K562 (cell line): ENCODE results near the gene KLB. TPM values are rescaled to one million over a fixed set of nuclear protein-coding genes. Genes with fewer than 3 reads are reported as not detected.

Source experiments
- CAMTA2 ChIP-seq: fragments of 250-450 bp; sonication (Bioruptor Pico); conservative IDR thresholded peaks from 2 replicates; pipeline ENCODE4 v1.5.1; 2022
- CREB3 ChIP-seq: fragments of 450-650 bp; conservative IDR thresholded peaks from 2 replicates; pipeline ENCODE4 v1.6.1; 2016; ENCODE audit warnings: missing genetic modification characterization, low read depth, mild to moderate bottlenecking, missing compliant biosample characterization, moderate library complexity
- CREM ChIP-seq: IDR thresholded peaks from 2 replicates; pipeline ENCODE4 v1.6.1; 2014; ENCODE audit warnings: antibody characterized with exemption, low read depth
- E2F1 ChIP-seq: sonication (generic); formaldehyde crosslinking; IDR thresholded peaks from 2 replicates; pipeline ENCODE4 v1.8.1; 2023; ENCODE audit warnings: mild to moderate bottlenecking, missing genetic modification reagents, moderate library complexity
- EHMT2 ChIP-seq: fragments of 450-650 bp; IDR thresholded peaks from 2 replicates; pipeline ENCODE4 v1.6.1; 2018; ENCODE audit warnings: antibody characterized with exemption
- ELK3 ChIP-seq: fragments of 450-650 bp; formaldehyde crosslinking; IDR thresholded peaks from 2 replicates; pipeline ENCODE4 v1.4.0; 2020; ENCODE audit warnings: mild to moderate bottlenecking
- FOSL1 ChIP-seq: fragments of 200-800 bp; sonication (Bioruptor generic); conservative IDR thresholded peaks from 2 replicates; pipeline ENCODE4 v1.6.1; 2016; ENCODE audit warnings: missing genetic modification characterization, missing compliant biosample characterization
- GABPB2 ChIP-seq: fragments of 250-450 bp; sonication (Bioruptor Pico); conservative IDR thresholded peaks from 2 replicates; pipeline ENCODE4 v1.5.1; 2021; ENCODE audit warnings: mild to moderate bottlenecking
- GTF3C2 ChIP-seq: IDR thresholded peaks from 3 replicates; pipeline ENCODE4 v1.6.1; 2011; ENCODE audit warnings: borderline replicate concordance, mild to moderate bottlenecking, moderate library complexity; ENCODE audit not compliant: insufficient read length; ENCODE audit errors: extremely low read depth
- JUNB ChIP-seq: fragments of 450-650 bp; formaldehyde crosslinking; conservative IDR thresholded peaks from 2 replicates; pipeline ENCODE4 v1.4.0; 2020; ENCODE audit warnings: mild to moderate bottlenecking
- LCOR ChIP-seq: sonication (generic); formaldehyde crosslinking; IDR thresholded peaks from 2 replicates; pipeline ENCODE4 v1.8.0; 2022; ENCODE audit warnings: mild to moderate bottlenecking, missing genetic modification reagents
- MAFF ChIP-seq: IDR thresholded peaks from 2 replicates; pipeline ENCODE4 v1.6.1; 2012; ENCODE audit warnings: low read length, improper control_type of control experiment
- MTA1 ChIP-seq: fragments of 450-650 bp; IDR thresholded peaks from 2 replicates; pipeline ENCODE4 v1.6.1; 2017; ENCODE audit warnings: borderline replicate concordance
- MTA3 ChIP-seq: fragments of 450-650 bp; formaldehyde crosslinking; IDR thresholded peaks from 2 replicates; pipeline ENCODE4 v1.6.1; 2017; ENCODE audit warnings: mild to moderate bottlenecking, borderline replicate concordance
- NR4A1 ChIP-seq, 2 experiments: fragments of 250-450 bp in 1 of 2; fragments of 450-650 bp in 1 of 2; sonication (Bioruptor Pico) in 1 of 2; IDR thresholded peaks; 2 replicates each; pipeline versions ENCODE4 v1.4.0 to v1.6.1; 2016 to 2020; ENCODE audit warnings: mild to moderate bottlenecking in 2 of 2, missing compliant biosample characterization in 1 of 2, missing genetic modification characterization in 1 of 2, moderate library complexity in 1 of 2
- PCBP1 ChIP-seq: fragments of 200-400 bp; formaldehyde crosslinking; IDR thresholded peaks from 2 replicates; pipeline ENCODE4 v1.6.1; 2018; ENCODE audit warnings: mild to moderate bottlenecking, low read depth, low read length; ENCODE audit not compliant: poor library complexity, severe bottlenecking
- PHF20 ChIP-seq: fragments of 450-650 bp; IDR thresholded peaks from 2 replicates; pipeline ENCODE4 v1.6.1; 2018; ENCODE audit not compliant: partially characterized antibody
- TAF15 ChIP-seq: fragments of 200-400 bp; formaldehyde crosslinking; IDR thresholded peaks from 2 replicates; pipeline ENCODE4 v1.6.1; 2017; ENCODE audit warnings: mild to moderate bottlenecking, low read depth, low read length, moderate library complexity
- TCF3 ChIP-seq: sonication (generic); formaldehyde crosslinking; IDR thresholded peaks from 2 replicates; pipeline ENCODE4 v1.4.0; 2020; ENCODE audit warnings: mild to moderate bottlenecking, missing genetic modification reagents
- TGIF2 ChIP-seq: sonication (generic); formaldehyde crosslinking; IDR thresholded peaks from 2 replicates; pipeline ENCODE4 v1.8.1; 2022; ENCODE audit warnings: mild to moderate bottlenecking, missing genetic modification reagents, moderate library complexity
- ZC3H8 ChIP-seq: fragments of 450-650 bp; IDR thresholded peaks from 2 replicates; pipeline ENCODE4 v1.6.1; 2017
- ZNF140 ChIP-seq: fragments of 250-450 bp; sonication (Bioruptor Pico); IDR thresholded peaks from 2 replicates; pipeline ENCODE4 v1.8.0; 2021; ENCODE audit warnings: moderate library complexity, mild to moderate bottlenecking, inconsistent platforms
- ZNF232 ChIP-seq: sonication (generic); formaldehyde crosslinking; IDR thresholded peaks from 2 replicates; pipeline ENCODE4 v1.8.0; 2022; ENCODE audit warnings: mild to moderate bottlenecking, missing genetic modification reagents
- ZNF696 ChIP-seq: fragments of 250-450 bp; sonication (Bioruptor Pico); conservative IDR thresholded peaks from 2 replicates; pipeline ENCODE4 v1.4.0; 2020; ENCODE audit warnings: mild to moderate bottlenecking, moderate library complexity
- polyA plus RNA-seq, 8 experiments: library from polyadenylated mRNA; depleted of rRNA in 4 of 8; stranded (reverse) in 5 of 8; unstranded in 3 of 8; fragments of >200 nt; fragmentation: Nextera tagmentation in 2 of 8; fragmentation: Illumina TruSeq in 1 of 8; extraction: Ambion mirVana in 2 of 8; extraction: Trizol in 1 of 8; gene quantifications; 2 replicates each; pipeline versions ENCODE4 v1.2.1 to v1.2.3, GENCODE V29; 2011 to 2014; ENCODE audit warnings: inconsistent platforms in 1 of 8, missing spikeins in 1 of 8
- total RNA-seq, 7 experiments: library from RNA; depleted of rRNA in 6 of 7; stranded (reverse); fragments of >200 nt in 6 of 7; fragmentation: Illumina TruSeq in 2 of 7; extraction: Trizol in 2 of 7; gene quantifications; 2 replicates each; pipeline versions ENCODE4 v1.2.1 to v1.2.3, GENCODE V29; 2011 to 2021; ENCODE audit warnings: low replicate concordance in 1 of 7

The KLB gene
- total and polyA plus RNA-seq, 9 of the 15 experiments (the other 6 are each of a cell fraction or from before 2014, with no cell fraction given): 0.04 to 0.13 TPM; not detected in 7

- TF ChIP-seq PCBP1 (no peak), CAMTA2 (no peak), LCOR (CRISPR knock-in tag) (no peak), TAF15 (no peak), GABPB2 (no peak), EHMT2 (peak; percentile 61; the same call in 1 of the 2 replicates), NR4A1 (CRISPR knock-in tag; IDR thresholded peaks at IDR 0.05) (no peak), NR4A1 (tag; IDR thresholded peaks at IDR 0.05) (0 out of 2 replicates have a peak, but pooled peaks have one; percentile 42), ZC3H8 (no peak), MAFF (no peak), ZNF696 (CRISPR knock-in tag) (no peak), MTA3 (0 out of 2 replicates have a peak, but pooled peaks have one; percentile 33), FOSL1 (tag) (peak; percentile 70), ZNF232 (CRISPR knock-in tag) (no peak), GTF3C2 (no peak), TCF3 (CRISPR knock-in tag) (no peak), E2F1 (CRISPR knock-in tag) (no peak), TGIF2 (CRISPR knock-in tag) (no peak), PHF20 (peak; percentile 92), JUNB (CRISPR knock-in tag) (peak; percentile 96), ELK3 (no peak), CREM (peak; percentile 97), CREB3 (tag) (peak; percentile 38; the same call in 1 of the 2 replicates), ZNF140 (no peak), MTA1 (peak; percentile 95)
Observed at GRCh38 chr4:39464886-39465501, 58.3 kb downstream of the KLB start (continued).
